ENCODE results near the gene NIT2. TPM values are rescaled to one million over a fixed set of nuclear protein-coding genes. Genes with fewer than 3 reads are reported as not detected.

NIT2 gene
- total and polyA plus RNA-seq, 10 of the 15 experiments (the other 5 are each of a cell fraction or from before 2014, with no cell fraction given), result 49.3 to 215 (median 76.4) TPM

DNA sequence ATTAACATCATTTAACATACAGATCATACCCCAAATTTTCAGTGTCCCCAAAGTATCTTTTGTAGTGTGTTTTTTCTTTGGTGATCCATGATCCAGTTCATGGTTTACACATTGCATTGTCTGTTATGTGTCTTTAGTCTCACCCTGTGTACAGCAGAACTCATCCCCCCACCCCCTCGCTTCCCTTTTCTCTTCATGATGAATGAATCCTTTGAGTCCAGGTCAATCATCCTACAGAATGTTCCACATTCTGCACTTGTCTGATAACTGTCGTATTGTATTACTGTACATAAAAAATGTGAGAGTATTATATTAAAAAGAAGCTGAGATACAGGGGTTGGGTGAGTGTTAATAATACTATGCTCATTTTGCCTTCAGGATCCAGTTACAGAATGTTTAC is 14.6 kb upstream of the NIT2 start:
- Histone ChIP-seq H3K9me3 (replicated peaks; ENCODE audit: control insufficient read depth, insufficient read depth, low read length) (no peaks in the 10 kb centered on the region), H3K4me3 (no peak overlapping the region), H2AFZ (ENCODE audit: control insufficient read depth, low read depth, low read length) (no peak overlapping the region), H3K36me3 (ENCODE audit: control insufficient read depth in 2 of 2, insufficient read depth in 2 of 2, low read length in 1 of 2) (no peaks in the 10 kb centered on the region; a peak in 1 of 4 replicates), H3K27me3 (replicated peaks in 1 of 2; ENCODE audit: control insufficient read depth in 2 of 2, insufficient read depth in 2 of 2, low read length in 1 of 2) (no peaks in the 10 kb centered on the region), H3K4me1 (ENCODE audit: control insufficient read depth, insufficient read depth, low read length) (peaks cover 3% of the 10 kb centered on the region; the same call in 1 of the 2 replicates), H4K20me1 (ENCODE audit: control insufficient read depth, insufficient read depth) (no peaks in the 10 kb centered on the region), H3K27ac (ENCODE audit: control insufficient read depth, insufficient read depth) (no peak overlapping the region), H3K9ac (ENCODE audit: control insufficient read depth, insufficient read depth, low read length) (no peak overlapping the region), H3K4me2 (ENCODE audit: control insufficient read depth, insufficient read depth) (no peak overlapping the region), H3K79me2 (ENCODE audit: control insufficient read depth, insufficient read depth, low read length) (no peaks in the 10 kb centered on the region)
- POLR2A ChIA-PET, result interaction anchor here (0.5 kb wide), 1 partner anchor 314 kb away, joined by 4 read pairs; no protein-coding TSS in a partner anchor
- BruUV-seq (replicated peaks), result no TSS peak
- in situ Hi-C loops (cut with MboI) (no loop called here), intact Hi-C loops (cut with micrococcal nuclease; ENCODE audit: unreplicated experiment) (loop anchor here (10.0 kb wide), 1 partner anchor 395 kb away; no protein-coding TSS in a partner anchor)
- no peak for ATAC-seq
- RAD21 ChIA-PET (ENCODE audit: unreplicated experiment), result no interaction called here
- CTCF ChIA-PET, result interaction anchor here (0.8 kb wide), 1 partner anchor 85 kb away, joined by 3 read pairs; no protein-coding TSS in a partner anchor
- FAIRE-seq, result no peak
- SMC1A ChIA-PET (ENCODE audit: uncharacterized antibody, unreplicated experiment), result interaction anchor here (0.8 to 1.6 kb wide), 3 partner anchors 36 to 143 kb away, joined by 3 to 4 read pairs (median 3); no protein-coding TSS in a partner anchor
- TF ChIP-seq, protein P1, sequence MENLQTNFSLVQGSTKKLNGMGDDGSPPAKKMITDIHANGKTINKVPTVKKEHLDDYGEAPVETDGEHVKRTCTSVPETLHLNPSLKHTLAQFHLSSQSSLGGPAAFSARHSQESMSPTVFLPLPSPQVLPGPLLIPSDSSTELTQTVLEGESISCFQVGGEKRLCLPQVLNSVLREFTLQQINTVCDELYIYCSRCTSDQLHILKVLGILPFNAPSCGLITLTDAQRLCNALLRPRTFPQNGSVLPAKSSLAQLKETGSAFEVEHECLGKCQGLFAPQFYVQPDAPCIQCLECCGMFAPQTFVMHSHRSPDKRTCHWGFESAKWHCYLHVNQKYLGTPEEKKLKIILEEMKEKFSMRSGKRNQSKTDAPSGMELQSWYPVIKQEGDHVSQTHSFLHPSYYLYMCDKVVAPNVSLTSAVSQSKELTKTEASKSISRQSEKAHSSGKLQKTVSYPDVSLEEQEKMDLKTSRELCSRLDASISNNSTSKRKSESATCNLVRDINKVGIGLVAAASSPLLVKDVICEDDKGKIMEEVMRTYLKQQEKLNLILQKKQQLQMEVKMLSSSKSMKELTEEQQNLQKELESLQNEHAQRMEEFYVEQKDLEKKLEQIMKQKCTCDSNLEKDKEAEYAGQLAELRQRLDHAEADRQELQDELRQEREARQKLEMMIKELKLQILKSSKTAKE (IDR thresholded peaks at IDR 0.05; ENCODE audit: low read depth, poor library complexity, severe bottlenecking), result no peak
- TF ChIP-seq SREBF2 (IDR thresholded peaks at IDR 0.05; ENCODE audit: low read length), result no peak
- TF ChIP-seq, protein P2, sequence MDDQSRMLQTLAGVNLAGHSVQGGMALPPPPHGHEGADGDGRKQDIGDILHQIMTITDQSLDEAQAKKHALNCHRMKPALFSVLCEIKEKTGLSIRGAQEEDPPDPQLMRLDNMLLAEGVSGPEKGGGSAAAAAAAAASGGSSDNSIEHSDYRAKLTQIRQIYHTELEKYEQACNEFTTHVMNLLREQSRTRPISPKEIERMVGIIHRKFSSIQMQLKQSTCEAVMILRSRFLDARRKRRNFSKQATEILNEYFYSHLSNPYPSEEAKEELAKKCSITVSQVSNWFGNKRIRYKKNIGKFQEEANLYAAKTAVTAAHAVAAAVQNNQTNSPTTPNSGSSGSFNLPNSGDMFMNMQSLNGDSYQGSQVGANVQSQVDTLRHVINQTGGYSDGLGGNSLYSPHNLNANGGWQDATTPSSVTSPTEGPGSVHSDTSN (IDR thresholded peaks at IDR 0.05; ENCODE audit: insufficient replicate concordance, low read depth, low read length), result no peak
- TF ChIP-seq, protein P3, sequence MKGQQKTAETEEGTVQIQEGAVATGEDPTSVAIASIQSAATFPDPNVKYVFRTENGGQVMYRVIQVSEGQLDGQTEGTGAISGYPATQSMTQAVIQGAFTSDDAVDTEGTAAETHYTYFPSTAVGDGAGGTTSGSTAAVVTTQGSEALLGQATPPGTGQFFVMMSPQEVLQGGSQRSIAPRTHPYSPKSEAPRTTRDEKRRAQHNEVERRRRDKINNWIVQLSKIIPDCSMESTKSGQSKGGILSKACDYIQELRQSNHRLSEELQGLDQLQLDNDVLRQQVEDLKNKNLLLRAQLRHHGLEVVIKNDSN (IDR thresholded peaks at IDR 0.05; ENCODE audit: borderline replicate concordance, extremely low read length, insufficient read depth, low read depth, low read length), result no peak
- no peak for TF ChIP-seq SMC3 (IDR thresholded peaks at IDR 0.05; ENCODE audit: borderline replicate concordance, low read length)
- no peak for TF ChIP-seq SMAD1 (IDR thresholded peaks at IDR 0.05; ENCODE audit: low read depth, partially characterized antibody)
- TF ChIP-seq FOS (IDR thresholded peaks at IDR 0.05; ENCODE audit: borderline replicate concordance, extremely low read depth, insufficient read length), result no peak
- no peak for TF ChIP-seq ZNF384 (IDR thresholded peaks at IDR 0.05; ENCODE audit: borderline replicate concordance, low read depth, low read length)
- no peak for TF ChIP-seq JUNB (IDR thresholded peaks at IDR 0.05)
- TF ChIP-seq BCL11A (IDR thresholded peaks at IDR 0.05; ENCODE audit: low read depth, low read length), result no peak
- no peak for TF ChIP-seq CBFB (IDR thresholded peaks at IDR 0.05; ENCODE audit: low read depth)
- TF ChIP-seq ASH2L (IDR thresholded peaks at IDR 0.05; ENCODE audit: borderline replicate concordance, low read depth), result no peak
- WGBS (ENCODE audit: insufficient coverage, insufficient replicate concordance, low lambda C conversion rate, missing lambda C conversion rate), result 97% methylated on average over 2 of the region's 2 CpGs
- DNase-seq (ENCODE audit: low read depth, low spot score), result no peak
